A549 treated with DMSO at 1 μM for 4 hours (cell line): ENCODE results near the gene LMTK2. TPM values are rescaled to one million over a fixed set of nuclear protein-coding genes. Genes with fewer than 3 reads are reported as not detected.

ENCODE experiments used
- total RNA-seq: library from RNA; stranded (reverse); fragments of 200-300 nt; extraction: Qiagen RNA extraction; gene quantifications from 5 replicates; pipeline ENCODE4 v1.2.3, GENCODE V29; 2022; ENCODE audit warnings: low read depth

The LMTK2 gene
- total RNA-seq: 11.0 to 13.5 TPM (median 12.4 TPM) in 5 replicates

DNA sequence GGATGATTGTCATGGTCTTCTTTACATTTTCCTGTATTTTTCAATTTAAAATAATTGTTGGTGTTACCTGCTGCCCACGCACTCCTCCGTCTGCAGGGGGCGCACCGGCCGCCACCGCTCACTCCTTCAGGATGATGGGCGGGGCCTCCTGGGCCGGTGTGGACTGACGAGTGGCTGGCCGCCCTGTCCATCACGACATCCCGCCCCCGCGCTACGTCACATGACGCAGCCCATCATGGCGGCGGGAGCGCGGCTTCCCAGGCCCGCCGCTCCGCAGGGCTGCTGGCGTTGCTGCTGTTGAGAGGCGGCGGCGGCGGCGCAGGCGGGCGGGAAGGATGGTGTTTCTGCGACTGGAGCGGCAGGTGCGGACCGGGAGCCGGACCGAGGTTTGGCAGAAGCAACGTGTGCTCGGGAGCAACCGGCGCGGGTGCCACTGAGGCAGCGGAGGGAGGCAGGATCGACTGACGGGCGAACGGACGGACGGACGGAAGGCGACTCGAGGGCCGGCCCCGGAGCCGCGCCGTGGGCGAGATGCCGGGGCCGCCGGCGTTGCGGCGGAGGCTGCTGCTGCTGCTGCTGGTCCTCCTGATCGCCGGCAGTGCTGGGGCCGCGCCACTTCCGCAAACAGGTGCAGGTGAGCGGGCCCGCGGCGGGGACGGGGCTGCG is at the start of gene LMTK2:
LMTK2 (plus strand) TSS at position 216 of the 666 bp plus-strand sequence; CDS start at position 532, 316 bp downstream.

DNA sequence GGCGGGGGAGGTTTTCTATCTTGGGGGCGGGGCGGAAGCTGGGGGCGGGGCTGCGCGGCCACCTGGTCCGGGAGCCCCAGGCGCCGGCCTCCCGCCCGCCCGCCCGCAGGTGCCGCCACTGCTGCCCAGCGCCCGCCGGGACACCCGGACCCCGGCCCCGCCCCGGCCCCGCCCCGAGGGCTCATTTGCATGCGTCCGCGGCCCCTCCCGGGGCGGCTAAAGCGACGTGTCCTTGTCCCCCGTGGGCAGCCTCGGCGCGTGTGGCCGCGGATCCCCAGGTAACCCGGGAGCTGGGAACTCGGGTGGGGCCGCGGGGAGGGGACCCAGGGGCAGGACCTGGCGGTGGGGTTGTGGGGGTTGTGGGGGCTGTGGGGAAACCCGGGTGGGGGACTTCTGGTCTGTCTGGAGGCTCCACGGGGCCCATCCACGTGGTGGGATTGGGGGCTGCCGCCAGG is 104.6 kb downstream of the LMTK2 start, which contains the start of gene BHLHA15:
BHLHA15 (plus strand) TSS at position 219 of the 455 bp plus-strand sequence. CDS start 871 bp downstream, outside the sequence.

DNA sequence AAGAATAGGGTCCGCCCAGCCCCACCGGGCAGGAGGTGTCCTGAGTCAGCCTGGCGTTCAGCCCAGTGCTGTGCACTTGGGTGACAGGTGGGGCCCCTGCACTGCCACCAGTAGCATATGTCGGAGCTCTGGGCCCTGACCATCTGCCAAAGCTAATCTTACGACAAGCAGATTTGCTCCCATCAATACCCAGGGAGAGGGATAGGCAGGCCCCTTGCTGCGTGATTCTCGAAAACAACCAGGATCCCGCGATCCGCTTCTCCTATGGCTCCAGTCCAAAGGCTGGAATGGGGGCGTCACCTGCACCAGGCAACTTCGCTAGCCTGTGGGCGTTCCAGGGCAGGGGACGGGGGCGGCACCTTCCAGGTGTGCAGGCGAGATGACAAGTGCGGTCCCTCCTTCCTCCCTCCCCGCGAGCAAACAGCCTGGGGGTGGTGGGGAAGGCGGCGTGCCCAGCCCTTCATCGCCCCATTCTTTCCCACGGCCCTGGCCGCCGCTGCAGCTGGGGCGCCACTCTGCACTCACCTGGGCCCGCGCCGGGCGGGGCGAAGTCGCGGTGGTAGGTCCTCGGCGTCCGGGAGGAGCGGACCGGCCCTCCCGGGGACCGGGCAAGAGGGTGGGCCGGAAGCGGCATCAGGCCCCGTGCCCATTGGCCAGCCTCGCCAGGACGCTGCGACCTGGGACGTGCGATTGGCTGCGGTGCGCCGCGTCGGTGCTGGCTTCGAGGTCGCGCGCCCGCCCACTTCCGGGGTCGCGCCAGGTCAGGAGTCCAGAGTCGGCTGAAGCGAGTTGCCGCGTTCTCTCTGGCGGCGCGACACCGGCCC is 145.2 kb downstream of the LMTK2 start, which contains the start of gene TECPR1:
TECPR1 (minus strand) TSS at position 632 of the 824 bp plus-strand sequence. CDS start 6,086 bp downstream, outside the sequence.

Other genes with a start within 250 kb of the LMTK2 start
- gene ASNS, start 234.5 kb upstream of the LMTK2 start, total RNA-seq: 55.5 to 70.9 TPM (median 58.6 TPM) in 5 replicates
- not detected in 5 replicates for gene OCM2, start 116.7 kb upstream of the LMTK2 start, total RNA-seq
- 0.44 to 0.66 TPM (median 0.56 TPM) in 5 replicates for gene BHLHA15, start 104.6 kb downstream of the LMTK2 start, total RNA-seq
- 6.3 to 8.6 TPM (median 8.3 TPM) in 5 replicates for gene TECPR1, start 145.4 kb downstream of the LMTK2 start, total RNA-seq
- 104 to 168 TPM (median 157 TPM) in 5 replicates for gene BRI3, start 174.8 kb downstream of the LMTK2 start, total RNA-seq